Activated CD4-positive, alpha-beta T cell treated with anti-CD3 and anti-CD28 coated beads for 36 hours (primary cell): ENCODE data around the gene RCSD1. TPM values are rescaled to one million over a fixed set of nuclear protein-coding genes. Genes with fewer than 3 reads are reported as not detected.

ENCODE experiments used
- ATAC-seq: fragments of 200-7000 bp; cut with Tn5 transposase; one replicate; pipeline ENCODE4 v1.10.0; 2021; ENCODE audit warnings: mild to moderate bottlenecking, moderate library complexity
- CTCF ChIA-PET: fragments of 350-600 bp; sonication (Branson Sonifier 250); formaldehyde crosslinking; loops from one replicate; lab custom pipeline; 2021; ENCODE audit warnings: antibody characterized with exemption; lab: Charles Lee
- POLR2A ChIA-PET: fragments of 350-600 bp; sonication (Branson Sonifier 250); formaldehyde crosslinking; loops from one replicate; lab custom pipeline; 2021; ENCODE audit warnings: antibody characterized with exemption, inconsistent platforms; lab: Charles Lee
- DNase-seq: peaks from one replicate; pipeline ENCODE4 v3.0.0-alpha.2; 2020
- H3K27ac Mint-ChIP-seq: one replicate; pipeline ENCODE4 v1.8.0; 2021; ENCODE audit warnings: mixed read lengths
- H3K27me3 Mint-ChIP-seq: one replicate; pipeline ENCODE4 v1.8.0; 2021; ENCODE audit warnings: mixed read lengths
- H3K36me3 Mint-ChIP-seq: one replicate; pipeline ENCODE4 v1.8.0; 2021; ENCODE audit warnings: low read depth, mixed read lengths
- H3K4me1 Mint-ChIP-seq: one replicate; pipeline ENCODE4 v1.8.0; 2021; ENCODE audit warnings: mixed read lengths
- H3K4me3 Mint-ChIP-seq: one replicate; pipeline ENCODE4 v1.8.0; 2021; ENCODE audit warnings: mild to moderate bottlenecking, moderate library complexity, mixed read lengths
- H3K9me3 Mint-ChIP-seq: one replicate; pipeline ENCODE4 v1.8.0; 2021; ENCODE audit warnings: low read depth, mixed read lengths
- intact Hi-C, 2 experiments: fragments of 100-400 bp; cut with DNase I in 1 of 2; cut with micrococcal nuclease in 1 of 2; formaldehyde crosslinking; loops; one replicate each; pipeline versions ENCODE4 v1.14.2 to v1.15.1; 2022 to 2024; cut with DNase I, micrococcal nuclease
- total RNA-seq, 2 experiments: library from RNA; stranded (reverse); gene quantifications; one replicate each; pipeline ENCODE4 v1.2.3, GENCODE V29; 2021

Gene RCSD1
- total RNA-seq, 2 experiments from 2014 or later, result 59.9 to 62.0 TPM

DNA sequence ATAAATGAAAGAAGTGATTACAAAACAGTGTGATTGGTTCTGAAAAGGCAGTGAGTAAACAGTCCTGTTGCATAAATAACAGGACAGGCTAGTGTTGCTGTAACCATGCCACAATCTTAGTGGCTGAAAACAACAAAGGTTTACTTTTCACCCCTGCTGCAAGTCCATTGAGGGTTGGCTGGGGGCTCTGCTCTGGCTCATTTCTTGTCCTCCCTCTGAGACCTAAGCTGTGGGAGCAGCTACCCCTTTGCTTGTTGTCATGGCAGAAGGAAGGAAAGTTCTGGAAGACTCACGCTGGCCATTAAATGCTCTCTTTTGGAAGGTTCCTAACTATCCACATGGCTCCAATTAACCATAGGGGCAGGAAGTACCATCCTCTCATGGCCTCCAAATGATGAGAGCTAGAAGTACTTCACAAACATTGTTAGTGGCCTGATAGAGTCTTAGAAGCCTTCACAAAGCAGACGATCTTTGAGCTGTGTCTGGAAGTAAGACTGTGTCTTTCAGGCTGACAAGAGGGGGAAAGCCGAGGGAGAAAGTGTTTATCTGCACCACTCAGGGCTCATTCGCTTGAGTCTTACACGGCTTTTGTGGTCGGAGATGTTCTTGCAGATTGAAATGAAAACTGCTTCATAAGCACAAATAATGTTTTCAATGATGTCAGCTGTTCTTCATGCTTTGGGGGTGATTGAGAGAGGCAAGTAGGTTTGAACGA lies 11.9 kb downstream of the RCSD1 start:
- Mint-ChIP-seq H3K36me3 (peaks cover 55% of the 10 kb centered on the region), H3K27ac (peak overlapping the region; percentile 56), H3K9me3 (no peaks in the 10 kb centered on the region), H3K27me3 (no peaks in the 10 kb centered on the region), H3K4me3 (no peak overlapping the region), H3K4me1 (peaks cover 88% of the 10 kb centered on the region)
- ChIA-PET CTCF (interaction anchor here (0.7 to 1.1 kb wide), 6 partner anchors 11 to 88 kb away, joined by 3 to 6 read pairs (median 3); partner anchors contain the start of gene CREG1), POLR2A (interaction anchor here (0.5 to 0.9 kb wide), 2 partner anchors 10 to 172 kb away, joined by 3 to 7 read pairs; no protein-coding TSS in a partner anchor)
- peak; percentile 38 for ATAC-seq
- intact Hi-C loops, result no loop called here
- DNase-seq, result peak; percentile 27

GRCh38 chr1:167642501-167642826 lies 12.4 kb downstream of the RCSD1 start:
- POLR2A ChIA-PET, result interaction anchor here (0.5 to 0.9 kb wide), 2 partner anchors 11 to 173 kb away, joined by 3 to 7 read pairs; no protein-coding TSS in a partner anchor
- intact Hi-C loops, result no loop called here
- peaks cover 52% of the 10 kb centered on the region for H3K36me3 Mint-ChIP-seq
- H3K27ac Mint-ChIP-seq, result peak overlapping the region; percentile 56
- no peaks in the 10 kb centered on the region for H3K9me3 Mint-ChIP-seq
- no peaks in the 10 kb centered on the region for H3K27me3 Mint-ChIP-seq
- peaks cover 83% of the 10 kb centered on the region for H3K4me1 Mint-ChIP-seq
- CTCF ChIA-PET, result interaction anchor here (0.7 to 1.1 kb wide), 6 partner anchors 11 to 89 kb away, joined by 3 to 6 read pairs (median 3); partner anchors contain the start of gene CREG1
- DNase-seq, result no peak
- no peak for ATAC-seq
- no peak overlapping the region for H3K4me3 Mint-ChIP-seq

- Mint-ChIP-seq H3K27ac (no peak overlapping the region), H3K9me3 (no peaks in the 10 kb centered on the region), H3K4me3 (no peak overlapping the region), H3K4me1 (peaks cover 77% of the 10 kb centered on the region), H3K27me3 (no peaks in the 10 kb centered on the region), H3K36me3 (peaks cover 43% of the 10 kb centered on the region)
- CTCF ChIA-PET, result interaction anchor here (0.8 to 1.3 kb wide), 3 partner anchors 9 to 44 kb away, joined by 3 to 4 read pairs (median 3); no protein-coding TSS in a partner anchor
- no peak for DNase-seq
- intact Hi-C loops, result no loop called here
- POLR2A ChIA-PET, result interaction anchor here (0.9 kb wide), 1 partner anchor 43 kb away, joined by 3 read pairs; no protein-coding TSS in a partner anchor
- peak; percentile 47 for ATAC-seq
These were observed 13.4 kb downstream of the RCSD1 start for GRCh38 chr1:167643441-167643840.

DNA sequence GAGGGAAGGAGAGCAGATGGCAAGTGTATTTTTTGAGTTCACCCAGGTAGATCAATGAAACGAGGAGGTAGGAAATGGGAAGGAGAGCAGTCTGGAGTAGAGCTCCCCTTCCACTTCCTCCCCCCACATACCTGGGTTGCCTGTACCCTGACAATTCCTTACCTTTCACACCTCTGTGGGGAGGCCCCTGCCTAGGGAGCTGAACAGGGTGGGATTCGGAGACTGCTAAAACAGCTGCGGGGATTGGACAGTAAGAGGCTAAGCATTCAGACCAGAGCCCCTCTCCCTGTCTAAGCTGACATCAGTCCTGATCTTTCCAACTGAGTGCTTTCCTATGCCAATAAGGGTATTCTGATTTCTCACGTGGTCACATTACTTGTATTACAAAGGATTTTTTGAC lies 14.5 kb downstream of the RCSD1 start:
- Mint-ChIP-seq H3K4me3 (no peak overlapping the region), H3K4me1 (peaks cover 79% of the 10 kb centered on the region), H3K27me3 (no peaks in the 10 kb centered on the region), H3K27ac (no peak overlapping the region), H3K36me3 (peaks cover 45% of the 10 kb centered on the region), H3K9me3 (no peaks in the 10 kb centered on the region)
- ATAC-seq, result no peak
- DNase-seq, result no peak
- CTCF ChIA-PET, result interaction anchor here (0.5 to 0.7 kb wide), 3 partner anchors 16 to 226 kb away, joined by 3 to 6 read pairs (median 3); no protein-coding TSS in a partner anchor
- POLR2A ChIA-PET, result no interaction called here
- intact Hi-C loops, result no loop called here

DNA sequence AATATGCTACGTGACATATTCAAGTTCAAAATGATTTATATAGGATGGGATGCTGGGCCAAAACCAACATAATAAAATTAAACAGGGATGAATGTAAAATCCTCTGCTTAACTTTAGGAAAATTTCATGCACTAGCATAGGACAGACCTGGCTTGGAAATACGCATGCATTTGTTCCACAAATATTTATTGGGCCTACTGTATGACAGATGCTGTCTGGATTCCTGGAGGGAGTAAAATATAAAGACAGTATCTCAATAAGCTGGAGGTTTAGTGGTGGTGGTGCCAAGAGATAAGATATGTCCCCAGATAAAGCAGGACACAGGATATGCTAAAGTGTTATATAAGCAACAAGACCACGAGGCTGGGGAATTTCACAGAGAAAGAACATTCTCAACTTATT lies 15.1 kb downstream of the RCSD1 start:
- peaks cover 41% of the 10 kb centered on the region for H3K36me3 Mint-ChIP-seq
- POLR2A ChIA-PET, result no interaction called here

DNA sequence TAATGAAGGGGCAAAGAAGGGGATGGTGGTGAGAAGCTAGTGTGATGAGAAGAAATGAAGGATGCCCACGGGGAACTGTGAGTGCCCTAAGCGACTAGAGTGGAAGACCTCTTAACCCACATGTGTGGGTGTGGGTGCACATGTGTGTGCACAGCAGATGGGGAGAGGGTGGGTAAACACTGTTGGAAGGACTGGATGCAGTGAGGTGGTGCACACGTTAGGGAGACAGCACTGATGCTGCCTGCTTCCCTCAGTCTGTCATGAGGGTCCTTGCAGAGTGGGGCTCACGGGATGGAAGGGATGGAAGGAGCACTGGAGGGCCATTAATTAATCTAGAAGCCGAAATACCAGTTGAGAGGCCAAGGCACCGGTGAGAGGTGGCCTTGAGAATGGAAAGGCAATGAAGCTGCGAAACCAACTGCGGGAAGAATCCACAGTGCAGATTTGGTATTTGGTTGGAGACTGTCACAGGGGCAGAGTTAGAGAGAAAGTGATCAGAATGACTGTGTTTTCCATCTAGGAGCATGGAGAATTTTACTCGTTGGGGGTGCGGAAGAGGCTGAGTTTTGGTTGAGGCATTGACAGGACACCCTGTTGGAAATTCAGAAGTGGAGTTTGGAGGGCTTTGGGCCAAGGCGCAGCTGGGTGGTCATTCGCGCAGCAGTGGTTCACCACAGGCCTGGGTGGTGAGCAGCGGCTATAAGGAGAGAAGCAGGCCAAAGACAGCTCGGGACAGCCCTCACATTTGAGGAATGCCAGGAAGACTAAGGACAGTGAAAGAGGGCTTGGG lies 15.8 kb downstream of the RCSD1 start:
- Mint-ChIP-seq H3K4me3 (no peak overlapping the region), H3K27me3 (no peaks in the 10 kb centered on the region), H3K4me1 (peaks cover 80% of the 10 kb centered on the region), H3K36me3 (peaks cover 36% of the 10 kb centered on the region), H3K27ac (peak overlapping the region; percentile 61), H3K9me3 (no peaks in the 10 kb centered on the region)
- ATAC-seq (no peak), DNase-seq (no peak)
- ChIA-PET POLR2A (no interaction called here), CTCF (interaction anchor here (0.7 to 1.9 kb wide), 6 partner anchors 8 to 92 kb away, joined by 3 to 8 read pairs (median 4); partner anchors contain the start of gene CREG1)
- intact Hi-C loops, result no loop called here

More for the DNA sequence above, 15.1 kb downstream of the RCSD1 start:
- Mint-ChIP-seq H3K4me3 (no peak overlapping the region), H3K27ac (peak overlapping the region; percentile 61), H3K9me3 (no peaks in the 10 kb centered on the region), H3K27me3 (no peaks in the 10 kb centered on the region), H3K4me1 (peaks cover 79% of the 10 kb centered on the region)
- CTCF ChIA-PET, result interaction anchor here (0.5 to 1.9 kb wide), 4 partner anchors 11 to 226 kb away, joined by 3 to 8 read pairs (median 5); no protein-coding TSS in a partner anchor
- DNase-seq, result no peak
- intact Hi-C loops, result no loop called here
- ATAC-seq, result no peak

GRCh38 chr1:167648252-167648849 lies 18.3 kb downstream of the RCSD1 start:
- CTCF ChIA-PET, result interaction anchor here (0.7 to 2.0 kb wide), 3 partner anchors 14 to 48 kb away, joined by 3 to 13 read pairs (median 8); no protein-coding TSS in a partner anchor
- Mint-ChIP-seq H3K36me3 (peaks cover 21% of the 10 kb centered on the region), H3K4me1 (peaks cover 73% of the 10 kb centered on the region), H3K4me3 (no peak overlapping the region), H3K27me3 (no peaks in the 10 kb centered on the region), H3K9me3 (no peaks in the 10 kb centered on the region), H3K27ac (no peak overlapping the region)
- no peak for DNase-seq
- intact Hi-C loops, result no loop called here
- ATAC-seq, result no peak
- POLR2A ChIA-PET, result no interaction called here

DNA sequence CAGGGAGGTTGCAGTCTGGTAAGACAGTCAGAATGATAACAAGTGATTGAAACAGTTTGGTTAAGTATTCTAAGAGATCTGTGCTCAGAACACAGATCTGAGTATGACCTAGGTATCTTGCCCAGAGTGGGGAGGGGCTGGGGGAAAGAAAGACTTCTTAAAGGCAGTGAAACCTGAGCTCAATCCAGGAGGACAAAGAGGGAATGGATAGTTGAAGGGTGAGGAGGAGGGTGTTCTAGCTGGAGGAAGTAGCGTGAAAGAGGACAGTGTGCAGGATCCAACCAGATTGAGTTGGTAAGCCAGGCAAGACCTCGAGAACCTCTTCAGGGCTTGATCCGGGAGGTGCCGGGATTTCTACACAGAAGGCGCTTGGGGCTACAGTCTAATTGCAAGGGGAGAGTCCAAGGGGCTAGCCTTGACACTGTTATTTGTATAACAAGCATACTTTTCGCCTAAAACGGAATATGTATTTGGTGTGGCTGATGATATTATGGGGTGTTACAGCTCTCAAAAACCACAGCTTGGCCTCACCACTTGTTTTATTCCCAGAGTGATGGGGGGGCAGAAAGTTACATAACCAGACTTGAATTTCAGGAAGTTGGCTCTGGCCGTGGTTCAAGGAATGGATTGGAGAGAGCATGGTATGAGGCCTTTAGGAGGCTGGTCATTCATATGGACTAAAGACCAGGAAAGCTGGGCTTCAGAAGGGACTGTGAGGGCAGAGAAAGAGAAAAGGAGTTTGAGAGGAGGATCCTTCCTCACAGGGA lies 19.1 kb downstream of the RCSD1 start:
- H3K9me3 Mint-ChIP-seq, result no peaks in the 10 kb centered on the region
- ATAC-seq (peak; percentile 31), DNase-seq (no peak)
- peak overlapping the region; percentile 58 for H3K27ac Mint-ChIP-seq
- intact Hi-C loops, result no loop called here
- ChIA-PET CTCF (interaction anchor here (1.1 to 2.0 kb wide), 3 partner anchors 11 to 49 kb away, joined by 3 to 13 read pairs (median 8); no protein-coding TSS in a partner anchor), POLR2A (interaction anchor here (0.6 kb wide), 1 partner anchor 32 kb away, joined by 4 read pairs; no protein-coding TSS in a partner anchor)
- peaks cover 73% of the 10 kb centered on the region for H3K4me1 Mint-ChIP-seq
- no peak overlapping the region for H3K4me3 Mint-ChIP-seq
- H3K36me3 Mint-ChIP-seq, result peaks cover 26% of the 10 kb centered on the region
- no peaks in the 10 kb centered on the region for H3K27me3 Mint-ChIP-seq

- H3K4me1 Mint-ChIP-seq, result peaks cover 74% of the 10 kb centered on the region
- CTCF ChIA-PET, result interaction anchor here (0.6 to 2.0 kb wide), 4 partner anchors 37 to 353 kb away, joined by 3 to 13 read pairs (median 6); no protein-coding TSS in a partner anchor
These were observed 20.5 kb downstream of the RCSD1 start for GRCh38 chr1:167650269-167651160.

More at GRCh38 chr1:167650269-167651160, 20.5 kb downstream of the RCSD1 start:
- POLR2A ChIA-PET, result interaction anchor here (0.5 kb wide), 1 partner anchor 265 kb away, joined by 3 read pairs; no protein-coding TSS in a partner anchor
- peak overlapping the region; percentile 72 for H3K27ac Mint-ChIP-seq
- H3K4me3 Mint-ChIP-seq, result no peak overlapping the region
- ATAC-seq, result peak; percentile 35
- peaks cover 24% of the 10 kb centered on the region for H3K36me3 Mint-ChIP-seq
- intact Hi-C loops, result no loop called here
- DNase-seq, result peak; percentile 19
- H3K9me3 Mint-ChIP-seq, result no peaks in the 10 kb centered on the region
- H3K27me3 Mint-ChIP-seq, result no peaks in the 10 kb centered on the region
